Measurements from ENCODE around the gene NT5DC1. TPM values are rescaled to one million over a fixed set of nuclear protein-coding genes. Genes with fewer than 3 reads are reported as not detected.

The NT5DC1 gene
- total RNA-seq, 6 experiments from 2014 or later = 24.8 to 35.3 (median 31.9) TPM

DNA sequence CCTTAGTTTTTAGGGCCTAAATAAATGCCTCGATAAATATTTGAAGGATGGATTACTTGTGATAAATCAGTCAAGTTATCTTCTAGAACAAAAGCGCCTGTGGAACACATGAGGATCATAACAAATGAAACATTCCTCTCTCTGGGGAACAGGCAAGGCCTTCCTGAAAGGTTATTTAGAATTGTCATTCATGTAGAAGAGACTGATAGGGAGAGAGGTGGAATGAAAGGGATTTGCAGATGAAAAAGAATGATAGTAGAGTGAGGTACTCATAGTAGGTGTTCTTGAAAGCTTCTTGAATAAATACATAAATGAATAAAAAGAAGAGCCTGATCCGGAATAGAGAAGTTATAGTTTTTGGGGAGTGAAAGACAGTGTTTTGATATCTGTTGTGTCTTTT, 122.7 kb downstream of the NT5DC1 start:
- TF ChIP-seq, protein P1, sequence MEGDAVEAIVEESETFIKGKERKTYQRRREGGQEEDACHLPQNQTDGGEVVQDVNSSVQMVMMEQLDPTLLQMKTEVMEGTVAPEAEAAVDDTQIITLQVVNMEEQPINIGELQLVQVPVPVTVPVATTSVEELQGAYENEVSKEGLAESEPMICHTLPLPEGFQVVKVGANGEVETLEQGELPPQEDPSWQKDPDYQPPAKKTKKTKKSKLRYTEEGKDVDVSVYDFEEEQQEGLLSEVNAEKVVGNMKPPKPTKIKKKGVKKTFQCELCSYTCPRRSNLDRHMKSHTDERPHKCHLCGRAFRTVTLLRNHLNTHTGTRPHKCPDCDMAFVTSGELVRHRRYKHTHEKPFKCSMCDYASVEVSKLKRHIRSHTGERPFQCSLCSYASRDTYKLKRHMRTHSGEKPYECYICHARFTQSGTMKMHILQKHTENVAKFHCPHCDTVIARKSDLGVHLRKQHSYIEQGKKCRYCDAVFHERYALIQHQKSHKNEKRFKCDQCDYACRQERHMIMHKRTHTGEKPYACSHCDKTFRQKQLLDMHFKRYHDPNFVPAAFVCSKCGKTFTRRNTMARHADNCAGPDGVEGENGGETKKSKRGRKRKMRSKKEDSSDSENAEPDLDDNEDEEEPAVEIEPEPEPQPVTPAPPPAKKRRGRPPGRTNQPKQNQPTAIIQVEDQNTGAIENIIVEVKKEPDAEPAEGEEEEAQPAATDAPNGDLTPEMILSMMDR (IDR thresholded peaks at IDR 0.05) = no peak
- Mint-ChIP-seq H3K9me3 (no peaks in the 10 kb centered on the region), H3K4me3 (no peak overlapping the region), H3K4me1 (ENCODE audit: low read depth) (peaks cover 41% of the 10 kb centered on the region), H3K27ac (no peak overlapping the region), H3K36me3 (ENCODE audit: low read depth) (no peaks in the 10 kb centered on the region), H3K27me3 (ENCODE audit: insufficient read depth) (no peaks in the 10 kb centered on the region)
- DNase-seq = no peak

GRCh38 chr6:116229287-116229913, 128.7 kb downstream of the NT5DC1 start:
- peaks cover 21% of the 10 kb centered on the region for H3K4me1 Mint-ChIP-seq (ENCODE audit: low read depth)
- DNase-seq = peak; percentile 99
- H3K4me3 Mint-ChIP-seq = peak overlapping the region; percentile 88
- TF ChIP-seq, protein P1 (IDR thresholded peaks at IDR 0.05) = no peak
- H3K27me3 Mint-ChIP-seq (ENCODE audit: insufficient read depth) = no peaks in the 10 kb centered on the region
- H3K9me3 Mint-ChIP-seq = no peaks in the 10 kb centered on the region
- no peaks in the 10 kb centered on the region for H3K36me3 Mint-ChIP-seq (ENCODE audit: low read depth)
- H3K27ac Mint-ChIP-seq = peak overlapping the region; percentile 92

GRCh38 chr6:116234689-116235088, 134.0 kb downstream of the NT5DC1 start:
- H3K27me3 Mint-ChIP-seq (ENCODE audit: insufficient read depth) = no peaks in the 10 kb centered on the region; the same call in 1 of the 2 replicates
- H3K36me3 Mint-ChIP-seq (ENCODE audit: low read depth) = no peaks in the 10 kb centered on the region
- H3K4me1 Mint-ChIP-seq (ENCODE audit: low read depth) = peaks cover 21% of the 10 kb centered on the region
- no peaks in the 10 kb centered on the region for H3K9me3 Mint-ChIP-seq
- TF ChIP-seq, protein P1 (IDR thresholded peaks at IDR 0.05) = no peak
- no peak for DNase-seq
- no peak overlapping the region for H3K27ac Mint-ChIP-seq
- H3K4me3 Mint-ChIP-seq = no peak overlapping the region

- no peaks in the 10 kb centered on the region for H3K36me3 Mint-ChIP-seq (ENCODE audit: low read depth)
- H3K4me1 Mint-ChIP-seq (ENCODE audit: low read depth) = peaks cover 13% of the 10 kb centered on the region
- H3K27me3 Mint-ChIP-seq (ENCODE audit: insufficient read depth) = no peaks in the 10 kb centered on the region; the same call in 1 of the 2 replicates
- no peaks in the 10 kb centered on the region for H3K9me3 Mint-ChIP-seq
- no peak overlapping the region for H3K4me3 Mint-ChIP-seq
- H3K27ac Mint-ChIP-seq = no peak overlapping the region
- TF ChIP-seq, protein P1 (IDR thresholded peaks at IDR 0.05) = no peak
- no peak for DNase-seq
These were observed 137.4 kb downstream of the NT5DC1 start for GRCh38 chr6:116238083-116238482.

DNA sequence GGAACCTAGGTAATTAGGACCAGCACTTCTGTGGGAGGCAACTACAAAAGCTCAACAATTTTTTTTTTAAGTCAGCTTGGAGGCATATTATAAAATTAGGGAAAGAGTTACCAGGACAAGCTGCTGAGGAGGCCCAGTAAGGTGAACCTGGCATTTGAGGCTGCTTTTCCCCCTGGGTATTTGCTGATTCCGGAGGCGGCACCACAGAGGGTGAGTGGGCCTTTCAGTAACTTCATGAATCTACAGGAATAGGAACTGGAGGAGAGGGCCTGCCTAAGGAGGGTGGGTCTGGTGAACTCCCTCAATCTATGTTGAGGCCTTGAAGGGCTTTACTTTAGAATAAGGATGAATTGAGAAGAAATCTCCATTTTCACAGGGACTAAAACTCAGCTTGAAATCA, 138.6 kb downstream of the NT5DC1 start:
- Mint-ChIP-seq H3K36me3 (ENCODE audit: low read depth) (no peaks in the 10 kb centered on the region), H3K9me3 (no peaks in the 10 kb centered on the region), H3K4me3 (no peak overlapping the region), H3K4me1 (ENCODE audit: low read depth) (peaks cover 13% of the 10 kb centered on the region), H3K27me3 (ENCODE audit: insufficient read depth) (no peaks in the 10 kb centered on the region; the same call in 1 of the 2 replicates), H3K27ac (no peak overlapping the region)
- no peak for DNase-seq
- TF ChIP-seq, protein P1 (IDR thresholded peaks at IDR 0.05) = no peak
